GM23338 (cell line): ENCODE data around the gene KCNMA1.

ENCODE experiments used
- EZH2 ChIP-seq: fragments of 200-600 bp; sonication (generic); IDR thresholded peaks from one replicate; pipeline ENCODE4 v1.8.0; 2017; ENCODE audit warnings: antibody characterized with exemption, mild to moderate bottlenecking, low read depth; ENCODE audit not compliant: unreplicated experiment
- JUNB ChIP-seq: IDR thresholded peaks from one replicate; pipeline ENCODE4 v1.6.1; 2016; ENCODE audit warnings: antibody characterized with exemption; ENCODE audit not compliant: unreplicated experiment
- POLR2AphosphoS5 ChIP-seq: IDR thresholded peaks from 2 replicates; pipeline ENCODE4 v1.6.1; 2016; ENCODE audit warnings: antibody characterized with exemption, low read depth
- ZNF114 ChIP-seq: fragments of 250-450 bp; sonication (Bioruptor Pico); IDR thresholded peaks from 2 replicates; pipeline ENCODE4 v1.5.0; 2020; ENCODE audit warnings: mild to moderate bottlenecking, moderate library complexity
- ZNF331 ChIP-seq: fragments of 250-450 bp; sonication (Bioruptor Pico); IDR thresholded peaks from 2 replicates; pipeline ENCODE4 v1.5.0; 2020; ENCODE audit warnings: low read depth, mild to moderate bottlenecking, moderate library complexity
- TF ChIP-seq, protein P1 (sequence below), 2 experiments: fragments of 200-600 bp in 1 of 2; sonication (generic) in 1 of 2; conservative IDR thresholded peaks; 2 replicates each; pipeline versions ENCODE4 v1.5.1 to v1.6.1; 2016 to 2017; ENCODE audit warnings: antibody characterized with exemption in 2 of 2, low read depth in 2 of 2, mild to moderate bottlenecking in 2 of 2, moderate library complexity in 1 of 2

DNA sequence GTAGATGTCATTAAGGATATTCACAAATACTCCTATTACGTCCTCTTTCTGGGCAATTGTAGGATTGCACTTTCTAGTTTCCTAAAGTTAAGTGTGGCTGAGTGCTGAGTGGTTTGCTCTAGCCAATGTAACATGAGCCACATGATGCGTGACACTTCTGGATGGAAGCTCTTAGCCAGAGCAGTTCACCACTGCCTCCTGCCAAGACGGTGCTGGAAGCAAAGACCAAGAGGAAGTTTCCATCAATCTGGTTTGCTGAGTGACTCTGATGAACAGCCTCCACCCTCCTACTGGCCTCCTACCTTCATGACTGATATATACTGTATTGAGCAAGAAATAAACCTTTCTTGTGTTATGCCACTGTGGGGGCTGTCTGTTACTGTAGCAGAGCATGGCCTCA is 318.1 kb downstream of the KCNMA1 start:
- TF ChIP-seq, protein P1, sequence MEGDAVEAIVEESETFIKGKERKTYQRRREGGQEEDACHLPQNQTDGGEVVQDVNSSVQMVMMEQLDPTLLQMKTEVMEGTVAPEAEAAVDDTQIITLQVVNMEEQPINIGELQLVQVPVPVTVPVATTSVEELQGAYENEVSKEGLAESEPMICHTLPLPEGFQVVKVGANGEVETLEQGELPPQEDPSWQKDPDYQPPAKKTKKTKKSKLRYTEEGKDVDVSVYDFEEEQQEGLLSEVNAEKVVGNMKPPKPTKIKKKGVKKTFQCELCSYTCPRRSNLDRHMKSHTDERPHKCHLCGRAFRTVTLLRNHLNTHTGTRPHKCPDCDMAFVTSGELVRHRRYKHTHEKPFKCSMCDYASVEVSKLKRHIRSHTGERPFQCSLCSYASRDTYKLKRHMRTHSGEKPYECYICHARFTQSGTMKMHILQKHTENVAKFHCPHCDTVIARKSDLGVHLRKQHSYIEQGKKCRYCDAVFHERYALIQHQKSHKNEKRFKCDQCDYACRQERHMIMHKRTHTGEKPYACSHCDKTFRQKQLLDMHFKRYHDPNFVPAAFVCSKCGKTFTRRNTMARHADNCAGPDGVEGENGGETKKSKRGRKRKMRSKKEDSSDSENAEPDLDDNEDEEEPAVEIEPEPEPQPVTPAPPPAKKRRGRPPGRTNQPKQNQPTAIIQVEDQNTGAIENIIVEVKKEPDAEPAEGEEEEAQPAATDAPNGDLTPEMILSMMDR (conservative IDR thresholded peaks at IDR 0.05; ENCODE audit: low read depth in 2 of 2) = no peak
- TF ChIP-seq ZNF114 (no peak), POLR2AphosphoS5 (no peak), ZNF331 (CRISPR knock-in tag) (no peak), EZH2 (no peak), JUNB (no peak)
